Suprapubic skin (tissue), 4 donors: ENCODE results near the gene WNK1. TPM values are rescaled to one million over a fixed set of nuclear protein-coding genes. Genes with fewer than 3 reads are reported as not detected.
A peak's percentile ranks its signal among the peaks of the same experiment; 100 is the strongest.

Experiments used
- DNase-seq, 2 donors: peaks; one replicate each; pipeline ENCODE4 v3.0.0-alpha.2; 2019; ENCODE audit warnings: low spot score in 2 of 2
- H3K27ac ChIP-seq: fragments of 200-600 bp; sonication (generic); one replicate; pipeline ENCODE4 v1.5.1; 2019
- H3K27me3 ChIP-seq: fragments of 200-600 bp; sonication (generic); one replicate; pipeline ENCODE4 v1.5.1; 2019
- H3K36me3 ChIP-seq: fragments of 200-600 bp; sonication (generic); one replicate; pipeline ENCODE4 v1.5.1; 2019
- H3K4me1 ChIP-seq: fragments of 200-600 bp; sonication (generic); one replicate; pipeline ENCODE4 v1.5.1; 2019
- H3K4me3 ChIP-seq: fragments of 200-600 bp; sonication (generic); one replicate; pipeline ENCODE4 v1.5.1; 2019; ENCODE audit warnings: mild to moderate bottlenecking
- H3K9me3 ChIP-seq: fragments of 200-600 bp; sonication (generic); one replicate; pipeline ENCODE4 v1.5.1; 2019
- CTCF ChIP-seq, 2 donors: fragments of 200-600 bp in 1 of 2; fragments of 450-650 bp in 1 of 2; sonication (generic) in 1 of 2; IDR thresholded peaks; one replicate each; pipeline ENCODE4 v1.5.1; 2016 to 2019; ENCODE audit warnings: antibody characterized with exemption in 2 of 2, mild to moderate bottlenecking in 1 of 2, moderate library complexity in 1 of 2
- EP300 ChIP-seq: sonication (generic); formaldehyde crosslinking; IDR thresholded peaks from one replicate; pipeline ENCODE4 v1.6.1; 2017; ENCODE audit warnings: antibody characterized with exemption
- POLR2A ChIP-seq, 2 donors: fragments of 450-650 bp; IDR thresholded peaks; one replicate each; pipeline ENCODE4 v1.6.1; 2017; ENCODE audit warnings: antibody characterized with exemption in 2 of 2, mild to moderate bottlenecking in 2 of 2, moderate library complexity in 2 of 2
- POLR2AphosphoS5 ChIP-seq, 3 donors: sonication (generic); formaldehyde crosslinking; IDR thresholded peaks; one replicate each; pipeline ENCODE4 v1.6.1; 2017; ENCODE audit warnings: antibody characterized with exemption in 3 of 3
- WGBS: methylation state at CpG from one replicate; pipeline ENCODE4 v1.1.5; 2018; 5-methylcytosine and 5-hydroxymethylcytosine counted together
- total RNA-seq, 4 donors: library from RNA; depleted of rRNA; stranded (reverse); fragments of >200 nt; gene quantifications; one replicate each; pipeline ENCODE4 v1.1.0, GENCODE V29; 2016

Gene WNK1
- total RNA-seq, 4 donors from 2014 or later = 368 to 724 (median 435) TPM

GRCh38 chr12:753611-754472, 1.5 kb downstream of the WNK1 start:
- Histone ChIP-seq H3K9me3 (no peaks in the 10 kb centered on the region), H3K27ac (peak overlapping the region; percentile 100), H3K27me3 (no peaks in the 10 kb centered on the region), H3K4me1 (peaks cover 58% of the 10 kb centered on the region), H3K4me3 (peak overlapping the region; percentile 98), H3K36me3 (no peaks in the 10 kb centered on the region)
- WGBS = 0% methylated on average over 51 of the region's 63 CpGs
- peak; percentile 80 to 83 for DNase-seq
- no peak for TF ChIP-seq EP300
- peak in 1 of 3 donors; percentile 65 for TF ChIP-seq POLR2AphosphoS5 (IDR thresholded peaks at IDR 0.05)
- TF ChIP-seq CTCF (IDR thresholded peaks at IDR 0.05) = no peak
- TF ChIP-seq POLR2A (IDR thresholded peaks at IDR 0.05) = no peak

GRCh38 chr12:754473-754820, 2.1 kb downstream of the WNK1 start:
- DNase-seq = no peak
- H3K4me1 ChIP-seq = peaks cover 61% of the 10 kb centered on the region
- no peaks in the 10 kb centered on the region for H3K9me3 ChIP-seq
- H3K36me3 ChIP-seq = no peaks in the 10 kb centered on the region
- TF ChIP-seq POLR2A (IDR thresholded peaks at IDR 0.05) (no peak), EP300 (no peak), CTCF (IDR thresholded peaks at IDR 0.05) (no peak), POLR2AphosphoS5 (IDR thresholded peaks at IDR 0.05) (no peak)
- peak overlapping the region; percentile 98 for H3K4me3 ChIP-seq
- peak overlapping the region; percentile 100 for H3K27ac ChIP-seq
- H3K27me3 ChIP-seq = no peaks in the 10 kb centered on the region
- 0% methylated on average over 5 of the region's 5 CpGs for WGBS

- Histone ChIP-seq H3K27me3 (no peaks in the 10 kb centered on the region), H3K9me3 (no peaks in the 10 kb centered on the region), H3K4me1 (peaks cover 62% of the 10 kb centered on the region), H3K36me3 (no peaks in the 10 kb centered on the region), H3K27ac (peak overlapping the region; percentile 100), H3K4me3 (peak overlapping the region; percentile 98)
- TF ChIP-seq POLR2AphosphoS5 (IDR thresholded peaks at IDR 0.05) (no peak), CTCF (IDR thresholded peaks at IDR 0.05) (peak; percentile 26 to 50)
- no peak for DNase-seq
- WGBS = 3% methylated on average over 7 of the region's 7 CpGs
These were observed 2.6 kb downstream of the WNK1 start for GRCh38 chr12:754851-755562.

- H3K9me3 ChIP-seq = no peaks in the 10 kb centered on the region
- no peaks in the 10 kb centered on the region for H3K27me3 ChIP-seq
- peaks cover 9% of the 10 kb centered on the region for H3K36me3 ChIP-seq
- TF ChIP-seq CTCF (IDR thresholded peaks at IDR 0.05) = no peak
- no peak for TF ChIP-seq POLR2A (IDR thresholded peaks at IDR 0.05)
- no peak for TF ChIP-seq POLR2AphosphoS5 (IDR thresholded peaks at IDR 0.05)
- no peak for TF ChIP-seq EP300
- H3K27ac ChIP-seq = no peak overlapping the region
- 73% methylated on average over 1 of the region's 1 CpG for WGBS
- no peak for DNase-seq
- H3K4me3 ChIP-seq = no peak overlapping the region
- H3K4me1 ChIP-seq = peaks cover 58% of the 10 kb centered on the region
These were observed 7.2 kb downstream of the WNK1 start for GRCh38 chr12:759628-760027.

GRCh38 chr12:761256-761655, 8.9 kb downstream of the WNK1 start:
- Histone ChIP-seq H3K4me3 (no peak overlapping the region), H3K36me3 (peaks cover 9% of the 10 kb centered on the region), H3K4me1 (peaks cover 54% of the 10 kb centered on the region), H3K27me3 (no peaks in the 10 kb centered on the region), H3K9me3 (no peaks in the 10 kb centered on the region), H3K27ac (no peak overlapping the region)
- WGBS = 29% methylated on average over 1 of the region's 1 CpG
- DNase-seq = no peak
- TF ChIP-seq POLR2AphosphoS5 (IDR thresholded peaks at IDR 0.05) = no peak
- TF ChIP-seq CTCF (IDR thresholded peaks at IDR 0.05) = no peak
- TF ChIP-seq EP300 = no peak
- TF ChIP-seq POLR2A (IDR thresholded peaks at IDR 0.05) = no peak
